Transverse colon (tissue), 3 donors: Measurements from ENCODE around the gene ARID3A.

ENCODE experiments used
- EP300 ChIP-seq: sonication (generic); formaldehyde crosslinking; IDR thresholded peaks from one replicate; pipeline ENCODE4 v1.6.1; 2017; ENCODE audit warnings: antibody characterized with exemption, low read depth
- POLR2A ChIP-seq: fragments of 450-650 bp; IDR thresholded peaks from one replicate; pipeline ENCODE4 v1.6.1; 2016; ENCODE audit warnings: antibody characterized with exemption, mild to moderate bottlenecking, moderate library complexity
- TF ChIP-seq, protein P1 (sequence below), 5 experiments: fragments of 200-600 bp in 3 of 5; fragments of 450-650 bp in 2 of 5; sonication (generic) in 3 of 5; IDR thresholded peaks; 1 replicate in 2 of 5; 2 replicates in 3 of 5; pipeline ENCODE4 v1.5.1; 2016 to 2017; ENCODE audit warnings: antibody characterized with exemption in 5 of 5, inconsistent platforms in 3 of 5, mild to moderate bottlenecking in 2 of 5, moderate library complexity in 1 of 5

DNA sequence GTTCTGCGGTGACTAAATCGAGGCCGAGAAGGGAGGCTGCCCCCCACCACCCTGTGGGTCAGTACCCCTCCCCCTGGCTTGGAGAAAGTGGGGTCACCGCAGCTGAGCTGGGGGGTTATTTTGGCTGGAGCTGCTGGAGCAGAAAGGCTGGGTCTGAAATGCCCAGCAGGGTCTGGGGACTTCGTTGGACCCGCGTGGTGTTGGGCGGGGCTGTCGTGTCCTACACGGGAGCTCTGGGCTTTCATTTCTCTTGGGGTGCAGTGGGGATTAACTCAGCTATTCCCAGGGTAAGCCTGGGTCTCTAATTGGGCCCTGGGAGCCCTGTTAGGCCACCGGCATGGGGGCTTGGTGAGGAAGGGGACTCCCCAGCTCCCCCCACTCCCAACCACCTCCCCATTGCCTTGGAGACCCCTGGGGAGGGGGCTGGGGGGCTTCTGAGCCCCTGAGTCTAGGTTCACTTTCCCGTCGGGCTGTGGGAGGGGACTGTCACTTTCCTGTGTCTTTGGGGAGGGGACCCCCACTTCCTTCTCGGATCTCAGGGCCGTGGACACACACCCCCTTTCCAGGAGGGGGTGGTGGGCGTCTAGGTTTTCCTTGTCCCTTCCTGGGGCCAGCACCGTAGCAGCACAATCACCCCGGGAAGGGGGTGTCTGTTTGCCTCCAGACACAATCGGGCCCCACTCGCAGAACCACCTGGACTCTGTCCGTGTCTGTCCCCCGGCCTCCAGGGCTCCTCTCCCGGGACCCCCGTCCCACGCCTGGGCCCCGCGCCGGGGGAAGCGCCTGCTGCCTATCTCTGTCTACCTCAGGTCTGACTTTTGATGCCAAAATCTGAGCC lies 48.1 kb downstream of the ARID3A start:
- no peak for TF ChIP-seq POLR2A
- TF ChIP-seq, protein P1, sequence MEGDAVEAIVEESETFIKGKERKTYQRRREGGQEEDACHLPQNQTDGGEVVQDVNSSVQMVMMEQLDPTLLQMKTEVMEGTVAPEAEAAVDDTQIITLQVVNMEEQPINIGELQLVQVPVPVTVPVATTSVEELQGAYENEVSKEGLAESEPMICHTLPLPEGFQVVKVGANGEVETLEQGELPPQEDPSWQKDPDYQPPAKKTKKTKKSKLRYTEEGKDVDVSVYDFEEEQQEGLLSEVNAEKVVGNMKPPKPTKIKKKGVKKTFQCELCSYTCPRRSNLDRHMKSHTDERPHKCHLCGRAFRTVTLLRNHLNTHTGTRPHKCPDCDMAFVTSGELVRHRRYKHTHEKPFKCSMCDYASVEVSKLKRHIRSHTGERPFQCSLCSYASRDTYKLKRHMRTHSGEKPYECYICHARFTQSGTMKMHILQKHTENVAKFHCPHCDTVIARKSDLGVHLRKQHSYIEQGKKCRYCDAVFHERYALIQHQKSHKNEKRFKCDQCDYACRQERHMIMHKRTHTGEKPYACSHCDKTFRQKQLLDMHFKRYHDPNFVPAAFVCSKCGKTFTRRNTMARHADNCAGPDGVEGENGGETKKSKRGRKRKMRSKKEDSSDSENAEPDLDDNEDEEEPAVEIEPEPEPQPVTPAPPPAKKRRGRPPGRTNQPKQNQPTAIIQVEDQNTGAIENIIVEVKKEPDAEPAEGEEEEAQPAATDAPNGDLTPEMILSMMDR (IDR thresholded peaks at IDR 0.05), result no peak
- no peak for TF ChIP-seq EP300
